Prostate gland (tissue), 2 donors: ENCODE results near the gene CST4.
"Not testable (repeated sequence)": the region's sequence is repeated elsewhere in the genome, so short reads cannot be mapped to it uniquely, and the experiment has no call there.

ENCODE experiments used
- CTCF ChIP-seq, 4 experiments: fragments of 200-600 bp in 2 of 4; fragments of 450-650 bp in 2 of 4; sonication (generic) in 2 of 4; IDR thresholded peaks; 1 replicate in 3 of 4; 2 replicates in 1 of 4; pipeline ENCODE4 v1.5.1; 2016 to 2019; ENCODE audit warnings: antibody characterized with exemption in 4 of 4, mild to moderate bottlenecking in 2 of 4, moderate library complexity in 2 of 4
- POLR2A ChIP-seq: fragments of 450-650 bp; IDR thresholded peaks from one replicate; pipeline ENCODE4 v1.6.1; 2016; ENCODE audit warnings: antibody characterized with exemption, mild to moderate bottlenecking

- not testable (repeated sequence) for TF ChIP-seq POLR2A; CTCF (IDR thresholded peaks at IDR 0.05)
Observed at GRCh38 chr20:23734949-23735348, 46.1 kb upstream of the CST4 start.
